H9 (cell line): ENCODE results near the gene CRAT. TPM values are rescaled to one million over a fixed set of nuclear protein-coding genes. Genes with fewer than 3 reads are reported as not detected.

ENCODE experiments used
- DNase-seq: peaks from one replicate; pipeline ENCODE4 v3.0.0-alpha.2; 2017
- H2AFZ ChIP-seq: one replicate; pipeline ENCODE4 v1.6.1; 2013; ENCODE audit warnings: mild to moderate bottlenecking, low read length, control low read depth, moderate library complexity
- H2AK5ac ChIP-seq: 2 replicates; pipeline ENCODE4 v1.6.1; 2013; ENCODE audit warnings: low read length, control low read depth, mixed read lengths; ENCODE audit not compliant: insufficient read length
- H2BK120ac ChIP-seq: one replicate; pipeline ENCODE4 v1.6.1; 2013; ENCODE audit warnings: low read depth, mild to moderate bottlenecking, low read length, control low read depth, inconsistent platforms; ENCODE audit not compliant: poor library complexity, severe bottlenecking
- H2BK12ac ChIP-seq: 2 replicates; pipeline ENCODE4 v1.6.1; 2013; ENCODE audit warnings: low read length, control low read depth, mixed read lengths, low read depth; ENCODE audit not compliant: insufficient read length
- H2BK15ac ChIP-seq: 2 replicates; pipeline ENCODE4 v1.6.1; 2013; ENCODE audit warnings: low read depth, low read length, control low read depth
- H2BK20ac ChIP-seq: one replicate; pipeline ENCODE4 v1.6.1; 2013; ENCODE audit warnings: low read depth, mild to moderate bottlenecking, low read length, control low read depth, inconsistent platforms; ENCODE audit not compliant: poor library complexity, severe bottlenecking
- H2BK5ac ChIP-seq: 2 replicates; pipeline ENCODE4 v1.6.1; 2013; ENCODE audit warnings: low read length, control low read depth, mixed read lengths; ENCODE audit not compliant: insufficient read length
- H3K14ac ChIP-seq: 2 replicates; pipeline ENCODE4 v1.6.1; 2013; ENCODE audit warnings: low read length, control low read depth; ENCODE audit not compliant: insufficient read depth
- H3K18ac ChIP-seq: 2 replicates; pipeline ENCODE4 v1.6.1; 2013; ENCODE audit warnings: low read depth, mild to moderate bottlenecking, mixed read lengths, low read length, control low read depth; ENCODE audit not compliant: insufficient read length
- H3K23ac ChIP-seq: 2 replicates; pipeline ENCODE4 v1.6.1; 2013; ENCODE audit warnings: low read length, control low read depth, mixed read lengths, low read depth; ENCODE audit not compliant: insufficient read length
- H3K23me2 ChIP-seq: 2 replicates; pipeline ENCODE4 v1.6.1; 2013; ENCODE audit warnings: low read depth, mild to moderate bottlenecking, mixed read lengths, low read length, control low read depth; ENCODE audit not compliant: insufficient read length, poor library complexity, severe bottlenecking
- H3K27ac ChIP-seq: 2 replicates; pipeline ENCODE4 v1.5.1; 2013; ENCODE audit warnings: low read length, control low read depth, mixed read lengths, low read depth; ENCODE audit not compliant: insufficient read length
- H3K27me3 ChIP-seq: 2 replicates; pipeline ENCODE4 v1.6.1; 2013; ENCODE audit warnings: low read length, control low read depth, inconsistent platforms; ENCODE audit not compliant: insufficient read depth
- H3K4ac ChIP-seq: 2 replicates; pipeline ENCODE4 v1.6.1; 2013; ENCODE audit warnings: low read depth, mild to moderate bottlenecking, control low read depth, inconsistent platforms, low read length, moderate library complexity
- H3K4me1 ChIP-seq: 2 replicates; pipeline ENCODE4 v1.6.1; 2013; ENCODE audit warnings: low read length, control low read depth, inconsistent platforms; ENCODE audit not compliant: insufficient read depth
- H3K4me2 ChIP-seq: 2 replicates; pipeline ENCODE4 v1.6.1; 2013; ENCODE audit warnings: low read length, control low read depth, mixed read lengths; ENCODE audit not compliant: insufficient read length, insufficient read depth
- H3K56ac ChIP-seq: 2 replicates; pipeline ENCODE4 v1.6.1; 2013; ENCODE audit warnings: low read depth, mild to moderate bottlenecking, mixed read lengths, low read length, control low read depth; ENCODE audit not compliant: insufficient read length
- H3K79me1 ChIP-seq: 2 replicates; pipeline ENCODE4 v1.6.1; 2013; ENCODE audit warnings: low read depth, mild to moderate bottlenecking, moderate library complexity, low read length, control low read depth, inconsistent platforms; ENCODE audit not compliant: insufficient read depth, poor library complexity, severe bottlenecking
- H3K79me2 ChIP-seq: 2 replicates; pipeline ENCODE4 v1.6.1; 2013; ENCODE audit warnings: low read length, control low read depth, inconsistent platforms; ENCODE audit not compliant: insufficient read depth
- H3K9ac ChIP-seq: 2 replicates; pipeline ENCODE4 v1.6.1; 2013; ENCODE audit warnings: low read length, control low read depth, mixed read lengths; ENCODE audit not compliant: insufficient read length; ENCODE audit errors: extremely low read depth
- H3K9me3 ChIP-seq: one replicate; pipeline ENCODE4 v1.6.1; 2013; ENCODE audit warnings: low read depth, low read length, inconsistent platforms; ENCODE audit not compliant: control insufficient read depth
- H3T11ph ChIP-seq: one replicate; pipeline ENCODE4 v1.6.1; 2013; ENCODE audit warnings: mild to moderate bottlenecking, low read length, control low read depth, inconsistent platforms
- H4K20me1 ChIP-seq: one replicate; pipeline ENCODE4 v1.6.1; 2013; ENCODE audit not compliant: control insufficient read depth, insufficient read length, insufficient read depth
- H4K5ac ChIP-seq: 2 replicates; pipeline ENCODE4 v1.6.1; 2013; ENCODE audit warnings: low read depth, mild to moderate bottlenecking, mixed read lengths, low read length, control low read depth; ENCODE audit not compliant: insufficient read length
- H4K8ac ChIP-seq: replicated peaks from 2 replicates; pipeline ENCODE4 v1.6.1; 2013; ENCODE audit warnings: low read length, control low read depth, mixed read lengths, low read depth; ENCODE audit not compliant: insufficient read length
- H4K91ac ChIP-seq: 2 replicates; pipeline ENCODE4 v1.6.1; 2013; ENCODE audit warnings: low read depth, mild to moderate bottlenecking, moderate library complexity, mixed read lengths, low read length, control low read depth; ENCODE audit not compliant: insufficient read length
- H3K27ac Mint-ChIP-seq, 3 experiments: 2 replicates in 2 of 3; 3 replicates in 1 of 3; pipeline ENCODE4 v1.8.0; 2020 to 2021; ENCODE audit warnings: mixed read lengths in 3 of 3, mild to moderate bottlenecking in 1 of 3, moderate library complexity in 1 of 3
- H3K27me3 Mint-ChIP-seq: 2 replicates; pipeline ENCODE4 v1.8.0; 2021; ENCODE audit warnings: low read depth, mild to moderate bottlenecking, moderate library complexity, mixed read lengths
- H3K36me3 Mint-ChIP-seq, 3 experiments: 2 replicates in 2 of 3; 3 replicates in 1 of 3; pipeline ENCODE4 v1.8.0; 2020 to 2021; ENCODE audit warnings: low read depth in 3 of 3, mixed read lengths in 3 of 3; ENCODE audit not compliant: insufficient read depth in 1 of 3
- H3K4me1 Mint-ChIP-seq, 2 experiments: 2 replicates each; pipeline ENCODE4 v1.8.0; 2020; ENCODE audit warnings: mixed read lengths in 2 of 2
- H3K4me3 Mint-ChIP-seq, 2 experiments: 2 replicates in 1 of 2; 3 replicates in 1 of 2; pipeline ENCODE4 v1.8.0; 2020 to 2021; ENCODE audit warnings: mild to moderate bottlenecking in 2 of 2, mixed read lengths in 2 of 2, moderate library complexity in 1 of 2
- H3K9me3 Mint-ChIP-seq, 2 experiments: 2 replicates in 1 of 2; 3 replicates in 1 of 2; pipeline ENCODE4 v1.8.0; 2020; ENCODE audit warnings: mild to moderate bottlenecking in 2 of 2, mixed read lengths in 2 of 2, moderate library complexity in 1 of 2
- CTCF ChIP-seq: fragments of 200-600 bp; sonication (generic); conservative IDR thresholded peaks from 3 replicates; pipeline ENCODE4 v1.8.0; 2021; ENCODE audit warnings: antibody characterized with exemption, mild to moderate bottlenecking
- WGBS: extraction: QIAGEN DNeasy Blood & Tissue Kit; methylation state at CpG from one replicate; pipeline ENCODE4 v1.1.7; 2013; ENCODE audit warnings: missing lambda C conversion rate, low lambda C conversion rate, mixed read lengths; ENCODE audit not compliant: insufficient read length; ENCODE audit errors: extremely low coverage; 5-methylcytosine and 5-hydroxymethylcytosine counted together
- total RNA-seq: library from RNA; stranded (reverse); gene quantifications from 2 replicates; pipeline ENCODE4 v1.2.1, GENCODE V29; 2021

Gene CRAT
- total RNA-seq, 1 experiment from 2014 or later: 15.0 TPM

- Mint-ChIP-seq H3K4me1 (no peaks in the 10 kb centered on the region), H3K9me3 (no peaks in the 10 kb centered on the region), H3K27ac (peak overlapping the region in 2 of 3 experiments; percentile 84 to 96; a peak in 5 of 7 replicates), H3K27me3 (no peaks in the 10 kb centered on the region), H3K4me3 (no peak overlapping the region; a peak in 1 of 5 replicates), H3K36me3 (peaks cover 10 to 26% (median 12%) of the 10 kb centered on the region in 3 experiments; a peak in 6 of 7 replicates)
- H4K5ac ChIP-seq: no peak overlapping the region
- no peak overlapping the region for H3K4ac ChIP-seq
- H2BK15ac ChIP-seq: no peak overlapping the region
- no peak overlapping the region for H2AFZ ChIP-seq
- H3K18ac ChIP-seq: no peak overlapping the region
- H2BK20ac ChIP-seq: no peak overlapping the region
- H3K79me2 ChIP-seq: no peaks in the 10 kb centered on the region
- H3K9ac ChIP-seq: no peak overlapping the region
- no peaks in the 10 kb centered on the region for H3K4me1 ChIP-seq
- H3K14ac ChIP-seq: no peak overlapping the region
- H3K9me3 ChIP-seq: no peaks in the 10 kb centered on the region
- no peak overlapping the region for H2AK5ac ChIP-seq
- H3K23me2 ChIP-seq: no peaks in the 10 kb centered on the region
- H3K23ac ChIP-seq: no peak overlapping the region
- H4K8ac ChIP-seq: no peak overlapping the region
- no peak overlapping the region for H3K56ac ChIP-seq
- H3K79me1 ChIP-seq: no peaks in the 10 kb centered on the region
- H2BK5ac ChIP-seq: no peak overlapping the region
- WGBS: no CpG with 5 or more reads among the region's 20 CpGs
- no peak for DNase-seq
- no peak for TF ChIP-seq CTCF
- no peak overlapping the region for H2BK12ac ChIP-seq
- H3K4me2 ChIP-seq: no peak overlapping the region
- H3K27ac ChIP-seq: no peak overlapping the region
- H3K27me3 ChIP-seq: no peaks in the 10 kb centered on the region
- no peak overlapping the region for H4K91ac ChIP-seq
- H4K20me1 ChIP-seq: no peaks in the 10 kb centered on the region
- H2BK120ac ChIP-seq: no peak overlapping the region
- no peak overlapping the region for H3T11ph ChIP-seq
Observed at GRCh38 chr9:129093602-129094386, 16.8 kb downstream of the CRAT start.
